ENCODE results near the gene APCDD1. TPM values are rescaled to one million over a fixed set of nuclear protein-coding genes. Genes with fewer than 3 reads are reported as not detected.

The APCDD1 gene
- total RNA-seq, 4 donors from 2014 or later = 7.8 to 13.5 (median 11.9) TPM

DNA sequence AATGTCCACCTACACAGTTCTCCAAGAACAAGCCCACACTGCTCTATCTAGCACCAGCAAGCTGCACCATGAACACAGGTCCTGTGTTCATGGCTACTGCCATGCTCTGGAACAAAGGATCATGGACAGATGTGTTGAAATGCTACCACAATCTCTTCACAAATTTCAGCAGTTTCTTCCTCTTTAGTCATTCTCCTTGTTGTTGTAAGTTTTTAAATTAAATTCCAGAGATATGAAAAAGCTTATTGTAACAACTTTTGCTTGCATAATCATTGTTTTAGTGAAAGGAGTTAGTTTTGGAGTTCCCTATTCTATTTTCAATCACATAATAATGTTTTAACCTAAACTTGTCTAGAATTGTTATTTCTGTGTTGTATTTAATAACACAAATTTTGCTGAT, 54.2 kb downstream of the APCDD1 start:
- Histone ChIP-seq H3K4me3 (replicated peaks in 1 of 3) (no peak overlapping the region), H3K36me3 (no peaks in the 10 kb centered on the region), H3K9me3 (no peaks in the 10 kb centered on the region), H3K27ac (no peak overlapping the region), H3K4me1 (no peaks in the 10 kb centered on the region), H3K27me3 (no peaks in the 10 kb centered on the region)
- no peak for DNase-seq
- TF ChIP-seq, protein P1, sequence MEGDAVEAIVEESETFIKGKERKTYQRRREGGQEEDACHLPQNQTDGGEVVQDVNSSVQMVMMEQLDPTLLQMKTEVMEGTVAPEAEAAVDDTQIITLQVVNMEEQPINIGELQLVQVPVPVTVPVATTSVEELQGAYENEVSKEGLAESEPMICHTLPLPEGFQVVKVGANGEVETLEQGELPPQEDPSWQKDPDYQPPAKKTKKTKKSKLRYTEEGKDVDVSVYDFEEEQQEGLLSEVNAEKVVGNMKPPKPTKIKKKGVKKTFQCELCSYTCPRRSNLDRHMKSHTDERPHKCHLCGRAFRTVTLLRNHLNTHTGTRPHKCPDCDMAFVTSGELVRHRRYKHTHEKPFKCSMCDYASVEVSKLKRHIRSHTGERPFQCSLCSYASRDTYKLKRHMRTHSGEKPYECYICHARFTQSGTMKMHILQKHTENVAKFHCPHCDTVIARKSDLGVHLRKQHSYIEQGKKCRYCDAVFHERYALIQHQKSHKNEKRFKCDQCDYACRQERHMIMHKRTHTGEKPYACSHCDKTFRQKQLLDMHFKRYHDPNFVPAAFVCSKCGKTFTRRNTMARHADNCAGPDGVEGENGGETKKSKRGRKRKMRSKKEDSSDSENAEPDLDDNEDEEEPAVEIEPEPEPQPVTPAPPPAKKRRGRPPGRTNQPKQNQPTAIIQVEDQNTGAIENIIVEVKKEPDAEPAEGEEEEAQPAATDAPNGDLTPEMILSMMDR (IDR thresholded peaks at IDR 0.05) = no peak
- TF ChIP-seq POLR2A (IDR thresholded peaks at IDR 0.05) = no peak
- intact Hi-C loops (cut with DNase I) = no loop called here

DNA sequence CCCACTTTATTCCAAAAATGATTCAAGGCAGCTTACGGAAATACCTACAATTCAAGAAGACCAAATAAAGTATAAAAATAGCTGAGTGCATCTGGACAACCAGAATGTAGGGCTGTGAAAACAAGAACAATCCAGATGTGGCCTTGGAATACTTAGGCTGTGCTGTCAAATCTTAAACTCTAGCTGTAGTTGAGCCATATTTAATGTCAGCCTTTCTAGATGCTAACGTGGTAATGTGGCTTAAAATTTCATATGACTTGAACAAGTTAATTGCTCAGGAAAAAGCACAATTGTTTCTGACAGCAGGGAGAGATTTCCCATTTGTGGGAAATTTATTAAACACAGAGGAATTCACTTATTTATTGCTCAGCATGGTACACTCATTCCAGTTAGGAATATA, 56.8 kb downstream of the APCDD1 start:
- no peaks in the 10 kb centered on the region for H3K9me3 ChIP-seq
- no peak for DNase-seq
- no peaks in the 10 kb centered on the region for H3K4me1 ChIP-seq
- no peak overlapping the region for H3K4me3 ChIP-seq (replicated peaks in 1 of 3)
- TF ChIP-seq POLR2A (IDR thresholded peaks at IDR 0.05) = no peak
- TF ChIP-seq, protein P1 (IDR thresholded peaks at IDR 0.05) = no peak
- WGBS, 2 donors = 83 to 85% methylated on average over 2 of the region's 2 CpGs
- no peaks in the 10 kb centered on the region for H3K36me3 ChIP-seq
- H3K27ac ChIP-seq = no peak overlapping the region
- no peaks in the 10 kb centered on the region for H3K27me3 ChIP-seq
- intact Hi-C loops (cut with DNase I) = loop anchor here (10.0 kb wide), 1 partner anchor 56 kb away; the partner anchor contains the start of gene APCDD1

DNA sequence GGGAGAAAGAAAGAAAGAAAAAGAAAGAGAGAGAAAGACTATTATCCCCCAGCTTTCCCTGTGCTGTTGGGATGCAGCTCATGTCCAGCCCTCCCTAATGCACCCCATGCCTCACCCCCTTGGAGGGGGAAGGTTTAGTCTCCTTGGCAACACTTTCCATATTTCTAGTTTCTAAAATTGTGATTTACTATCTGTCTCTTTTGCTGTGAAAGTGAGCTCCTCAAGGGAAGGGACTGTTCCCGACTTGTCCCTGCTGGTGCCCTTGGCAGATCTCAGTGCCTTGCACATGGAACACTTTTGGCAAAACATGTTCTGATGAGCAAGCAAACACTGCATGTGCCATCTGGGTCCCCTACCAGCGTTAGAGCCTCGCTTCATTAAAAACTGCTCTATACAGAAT, 59.6 kb downstream of the APCDD1 start:
- no peak overlapping the region for H3K27ac ChIP-seq
- H3K4me1 ChIP-seq = no peaks in the 10 kb centered on the region

DNA sequence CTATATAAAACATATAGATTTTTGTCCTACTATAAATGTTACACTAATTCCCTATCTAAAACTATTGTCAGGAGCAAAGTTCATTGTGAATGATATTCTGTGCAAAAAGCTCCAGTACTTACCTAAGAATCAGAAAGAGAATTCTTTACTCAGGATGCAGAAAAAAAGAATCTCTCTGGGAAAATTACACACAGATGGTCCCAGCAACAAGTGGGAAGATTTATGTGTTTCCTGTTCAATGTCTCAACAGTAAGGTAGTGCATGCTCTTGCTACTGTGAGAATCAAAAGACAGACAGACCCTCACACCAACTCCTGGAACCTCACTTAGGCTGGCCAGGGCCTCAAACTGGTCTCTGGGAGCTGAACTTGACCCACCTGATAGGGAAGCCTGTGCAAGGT, 60.2 kb downstream of the APCDD1 start:
- Histone ChIP-seq H3K4me3 (replicated peaks in 1 of 3) (no peak overlapping the region), H3K36me3 (no peaks in the 10 kb centered on the region), H3K27ac (no peak overlapping the region), H3K4me1 (no peaks in the 10 kb centered on the region), H3K9me3 (no peaks in the 10 kb centered on the region), H3K27me3 (no peaks in the 10 kb centered on the region)
- DNase-seq = no peak
- intact Hi-C loops (cut with DNase I) = loop anchor here (10.0 kb wide), 1 partner anchor 60 kb away; the partner anchor contains the start of gene APCDD1
- TF ChIP-seq, protein P1 (IDR thresholded peaks at IDR 0.05) = no peak
- no peak for TF ChIP-seq POLR2A (IDR thresholded peaks at IDR 0.05)

More for the DNA sequence above, 59.6 kb downstream of the APCDD1 start:
- H3K27me3 ChIP-seq = no peaks in the 10 kb centered on the region
- 74 to 79% methylated on average over 3 of the region's 3 CpGs for WGBS, 2 donors
- no peaks in the 10 kb centered on the region for H3K9me3 ChIP-seq
- no peak overlapping the region for H3K4me3 ChIP-seq (replicated peaks in 1 of 3)
- H3K36me3 ChIP-seq = no peaks in the 10 kb centered on the region
- DNase-seq = no peak
- intact Hi-C loops (cut with DNase I) = loop anchor here (10.0 kb wide), 1 partner anchor 59 kb away; the partner anchor contains the start of gene APCDD1
- no peak for TF ChIP-seq POLR2A (IDR thresholded peaks at IDR 0.05)
- TF ChIP-seq, protein P1 (IDR thresholded peaks at IDR 0.05) = no peak

DNA sequence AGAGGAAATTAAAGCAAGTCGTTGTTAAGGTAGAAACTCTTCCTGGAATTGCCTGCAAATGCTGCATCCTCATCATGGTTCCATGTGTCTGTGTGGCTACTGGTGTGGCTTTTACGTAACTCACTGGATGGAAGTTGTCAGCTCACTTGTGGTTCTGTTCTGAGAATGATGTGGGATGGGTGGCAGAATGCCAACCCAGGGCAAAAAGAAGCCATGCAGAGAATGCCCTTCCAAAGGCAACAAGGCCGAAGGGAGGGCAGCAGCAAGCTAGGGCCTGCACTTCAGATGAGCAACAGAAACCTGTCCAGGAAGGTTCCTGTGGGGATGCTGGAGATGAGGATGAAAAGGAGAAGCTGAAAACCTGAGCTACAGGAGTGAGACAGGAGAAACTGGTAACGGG, 61.0 kb downstream of the APCDD1 start:
- TF ChIP-seq POLR2A (IDR thresholded peaks at IDR 0.05) = no peak
- TF ChIP-seq, protein P1 (IDR thresholded peaks at IDR 0.05) = no peak
- H3K36me3 ChIP-seq = no peaks in the 10 kb centered on the region
- no peaks in the 10 kb centered on the region for H3K27me3 ChIP-seq
- H3K9me3 ChIP-seq = no peaks in the 10 kb centered on the region
- H3K4me3 ChIP-seq (replicated peaks in 1 of 3) = no peak overlapping the region
- peaks cover 0 to 3% of the 10 kb centered on the region in 2 donors for H3K4me1 ChIP-seq
- H3K27ac ChIP-seq = no peak overlapping the region
- DNase-seq = no peak
- WGBS, 2 donors = 57 to 62% methylated on average over 4 of the region's 4 CpGs
- intact Hi-C loops (cut with DNase I) = loop anchor here (10.0 kb wide), 1 partner anchor 61 kb away; the partner anchor contains the start of gene APCDD1

Data from thyroid gland (tissue), 4 donors.